Esophagus squamous epithelium (tissue), 5 donors: ENCODE data around the gene ATP8B4. TPM values are rescaled to one million over a fixed set of nuclear protein-coding genes. Genes with fewer than 3 reads are reported as not detected.

ENCODE experiments used
- DNase-seq: peaks from one replicate; lab custom pipeline; 2025; lab: John Stamatoyannopoulos, UW
- H3K27ac ChIP-seq, 4 donors: fragments of 200-600 bp; sonication (generic); one replicate each; pipeline ENCODE4 v1.5.1; 2016 to 2019; ENCODE audit warnings: mild to moderate bottlenecking in 1 of 4
- H3K27me3 ChIP-seq, 4 donors: fragments of 200-600 bp; sonication (generic); 1 replicate in 3 of 4; 2 replicates in 1 of 4; pipeline versions ENCODE4 v1.5.1 to v1.6.0; 2017 to 2021; ENCODE audit warnings: antibody characterized with exemption in 1 of 4
- H3K36me3 ChIP-seq, 3 donors: fragments of 200-600 bp; sonication (generic); one replicate each; pipeline ENCODE4 v1.5.1; 2016 to 2019
- H3K4me1 ChIP-seq, 3 donors: fragments of 200-600 bp; sonication (generic); one replicate each; pipeline ENCODE4 v1.5.1; 2017 to 2019
- H3K4me3 ChIP-seq, 4 donors: fragments of 200-600 bp; sonication (generic); 1 replicate in 3 of 4; 2 replicates in 1 of 4; pipeline ENCODE4 v1.5.1; 2016 to 2019; ENCODE audit warnings: mild to moderate bottlenecking in 2 of 4, moderate library complexity in 1 of 4
- H3K9me3 ChIP-seq, 3 donors: fragments of 200-600 bp; sonication (generic); one replicate each; pipeline ENCODE4 v1.5.1; 2016 to 2019
- CTCF ChIP-seq, 6 experiments: fragments of 450-650 bp in 4 of 6; fragments of 200-600 bp in 2 of 6; sonication (generic) in 2 of 6; IDR thresholded peaks; one replicate each; pipeline ENCODE4 v1.5.1; 2016 to 2019; ENCODE audit warnings: antibody characterized with exemption in 6 of 6, mild to moderate bottlenecking in 4 of 6, moderate library complexity in 4 of 6
- POLR2A ChIP-seq, 4 donors: fragments of 450-650 bp; IDR thresholded peaks; one replicate each; pipeline ENCODE4 v1.6.1; 2017; ENCODE audit warnings: antibody characterized with exemption in 4 of 4, mild to moderate bottlenecking in 4 of 4, moderate library complexity in 3 of 4
- WGBS, 2 donors: methylation state at CpG; one replicate each; pipeline ENCODE4 v1.1.5; 2018; 5-methylcytosine and 5-hydroxymethylcytosine counted together
- intact Hi-C: fragments of 100-400 bp; cut with DNase I; formaldehyde crosslinking; loops from one replicate; pipeline ENCODE4 v1.15.0; 2022
- total RNA-seq, 4 donors: library from RNA; depleted of rRNA; stranded (reverse); fragments of >200 nt; gene quantifications; one replicate each; pipeline ENCODE4 v1.1.0, GENCODE V29; 2016
- donor health status: DM: yes; HTN: yes; CAD: no.

ATP8B4 gene
- total RNA-seq, 4 donors from 2014 or later, result 0.97 to 6.7 (median 2.9) TPM

GRCh38 chr15:49987896-49988295 is 131.1 kb downstream of the ATP8B4 start:
- intact Hi-C loops, result no loop called here
- WGBS, 2 donors, result 77 to 85% methylated on average over 3 of the region's 3 CpGs
- Histone ChIP-seq H3K27me3 (no peaks in the 10 kb centered on the region), H3K9me3 (no peaks in the 10 kb centered on the region), H3K4me1 (peaks cover 4 to 21% (median 4%) of the 10 kb centered on the region in 3 donors), H3K27ac (peak overlapping the region in 1 of 4 donors; percentile 1), H3K4me3 (no peak overlapping the region), H3K36me3 (no peaks in the 10 kb centered on the region)
- TF ChIP-seq POLR2A (IDR thresholded peaks at IDR 0.05) (no peak), CTCF (IDR thresholded peaks at IDR 0.05) (no peak)
- no peak for DNase-seq

GRCh38 chr15:49987198-49987785 is 131.7 kb downstream of the ATP8B4 start:
- peak overlapping the region in 1 of 4 donors; percentile 1 for H3K27ac ChIP-seq
- DNase-seq, result no peak
- H3K36me3 ChIP-seq, result no peaks in the 10 kb centered on the region
- intact Hi-C loops, result no loop called here
- H3K27me3 ChIP-seq, result no peaks in the 10 kb centered on the region
- H3K4me1 ChIP-seq, result peaks cover 4 to 21% (median 4%) of the 10 kb centered on the region in 3 donors
- WGBS, 2 donors, result 47 to 66% methylated on average over 2 to 3 of the region's 3 CpGs
- H3K9me3 ChIP-seq, result no peaks in the 10 kb centered on the region
- no peak overlapping the region for H3K4me3 ChIP-seq
- TF ChIP-seq CTCF (IDR thresholded peaks at IDR 0.05) (no peak), POLR2A (IDR thresholded peaks at IDR 0.05) (no peak)

- no peak for DNase-seq
- H3K27me3 ChIP-seq, result no peaks in the 10 kb centered on the region
- H3K4me3 ChIP-seq, result no peak overlapping the region
- intact Hi-C loops, result no loop called here
- no peak overlapping the region for H3K27ac ChIP-seq
- TF ChIP-seq CTCF (IDR thresholded peaks at IDR 0.05), result no peak
- TF ChIP-seq POLR2A (IDR thresholded peaks at IDR 0.05), result no peak
- 45 to 71% methylated on average over 3 of the region's 3 CpGs for WGBS, 2 donors
- H3K4me1 ChIP-seq, result peaks cover 4 to 21% (median 4%) of the 10 kb centered on the region in 3 donors
- no peaks in the 10 kb centered on the region for H3K36me3 ChIP-seq
- H3K9me3 ChIP-seq, result no peaks in the 10 kb centered on the region
These were observed 132.7 kb downstream of the ATP8B4 start for GRCh38 chr15:49986326-49986725.

- Histone ChIP-seq H3K36me3 (no peaks in the 10 kb centered on the region), H3K27me3 (no peaks in the 10 kb centered on the region), H3K4me3 (no peak overlapping the region), H3K9me3 (no peaks in the 10 kb centered on the region), H3K4me1 (peaks cover 4 to 21% (median 4%) of the 10 kb centered on the region in 3 donors), H3K27ac (no peak overlapping the region)
- intact Hi-C loops, result no loop called here
- WGBS, 2 donors, result 56 to 57% methylated on average over 4 of the region's 4 CpGs
- TF ChIP-seq CTCF (IDR thresholded peaks at IDR 0.05), result no peak
- TF ChIP-seq POLR2A (IDR thresholded peaks at IDR 0.05), result no peak
- DNase-seq, result no peak
These were observed 133.6 kb downstream of the ATP8B4 start for GRCh38 chr15:49985463-49985862.

GRCh38 chr15:49984436-49984835 is 134.6 kb downstream of the ATP8B4 start:
- Histone ChIP-seq H3K36me3 (no peaks in the 10 kb centered on the region), H3K4me1 (peaks cover 2 to 15% (median 3%) of the 10 kb centered on the region in 3 donors), H3K27me3 (no peaks in the 10 kb centered on the region), H3K4me3 (no peak overlapping the region), H3K27ac (no peak overlapping the region), H3K9me3 (no peaks in the 10 kb centered on the region)
- intact Hi-C loops, result no loop called here
- TF ChIP-seq CTCF (IDR thresholded peaks at IDR 0.05) (no peak), POLR2A (IDR thresholded peaks at IDR 0.05) (no peak)
- DNase-seq, result no peak
- 38 to 54% methylated on average over 2 of the region's 2 CpGs for WGBS, 2 donors
